GM21529 (cell line): ENCODE data around the gene CNPY1.
"Not testable (repeated sequence)": the region's sequence is repeated elsewhere in the genome, so short reads cannot be mapped to it uniquely, and the experiment has no call there.

Experiments
- ATAC-seq: cut with Tn5 transposase; IDR thresholded peaks from one replicate; pipeline ENCODE4 v1.9.1; 2021; ENCODE audit not compliant: unreplicated experiment

The CNPY1 gene

DNA sequence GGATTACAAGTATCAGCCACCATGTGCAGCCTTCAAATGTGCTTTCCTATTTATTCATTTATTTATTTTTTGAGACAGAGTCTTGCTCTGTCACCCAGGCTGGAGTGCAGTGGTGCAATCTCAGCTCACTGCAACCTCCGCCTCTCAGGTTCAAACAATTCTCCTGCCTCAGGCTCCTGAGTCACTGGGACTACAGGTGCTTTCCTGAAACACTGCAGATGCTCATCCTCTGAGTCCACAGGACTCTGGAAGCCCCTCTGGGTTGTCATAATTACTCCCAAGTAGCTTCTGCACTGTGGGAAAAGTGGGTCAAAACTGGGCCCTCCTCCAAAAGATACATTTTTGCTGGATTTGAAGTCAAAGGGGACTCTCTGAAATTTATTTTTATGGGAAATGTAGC lies at the start of gene CNPY1:
Gene CNPY1, minus strand, starts transcription at position 111 of the 400 bp plus-strand sequence. CDS start 630 bp downstream, outside the sequence.
- not testable (repeated sequence) for ATAC-seq

- ATAC-seq = no peak
Observed at GRCh38 chr7:155594961-155595366, 48.6 kb upstream of the CNPY1 start.

DNA sequence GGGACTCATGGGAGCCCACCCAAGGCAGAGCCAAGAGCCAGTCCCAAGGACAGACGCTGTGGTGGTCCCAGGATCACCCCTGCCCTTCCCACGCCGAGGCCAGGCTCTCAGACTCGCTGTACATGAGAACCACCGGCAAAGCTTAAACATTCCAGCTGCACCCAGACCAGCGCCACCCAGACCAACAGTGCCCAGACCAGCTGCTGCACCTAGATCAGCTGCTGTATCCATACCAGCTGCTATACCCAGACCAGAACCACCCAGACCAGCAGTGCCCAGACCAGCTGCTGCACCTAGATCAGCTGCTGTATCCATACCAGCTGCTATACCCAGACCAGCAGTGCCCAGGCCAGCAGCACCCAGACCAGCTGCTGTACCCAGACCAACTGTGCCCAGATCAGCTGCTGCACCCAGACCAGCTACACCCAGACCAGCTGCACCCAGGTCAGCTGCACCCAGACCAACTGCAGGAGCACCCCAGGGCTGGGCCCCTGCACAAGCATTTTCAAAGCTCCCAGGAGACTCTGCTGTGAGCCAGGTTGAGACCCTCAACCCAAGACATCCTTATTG lies 47.9 kb upstream of the CNPY1 start:
- ATAC-seq = no peak

GRCh38 chr7:155593461-155594162 lies 47.3 kb upstream of the CNPY1 start:
- no peak for ATAC-seq

DNA sequence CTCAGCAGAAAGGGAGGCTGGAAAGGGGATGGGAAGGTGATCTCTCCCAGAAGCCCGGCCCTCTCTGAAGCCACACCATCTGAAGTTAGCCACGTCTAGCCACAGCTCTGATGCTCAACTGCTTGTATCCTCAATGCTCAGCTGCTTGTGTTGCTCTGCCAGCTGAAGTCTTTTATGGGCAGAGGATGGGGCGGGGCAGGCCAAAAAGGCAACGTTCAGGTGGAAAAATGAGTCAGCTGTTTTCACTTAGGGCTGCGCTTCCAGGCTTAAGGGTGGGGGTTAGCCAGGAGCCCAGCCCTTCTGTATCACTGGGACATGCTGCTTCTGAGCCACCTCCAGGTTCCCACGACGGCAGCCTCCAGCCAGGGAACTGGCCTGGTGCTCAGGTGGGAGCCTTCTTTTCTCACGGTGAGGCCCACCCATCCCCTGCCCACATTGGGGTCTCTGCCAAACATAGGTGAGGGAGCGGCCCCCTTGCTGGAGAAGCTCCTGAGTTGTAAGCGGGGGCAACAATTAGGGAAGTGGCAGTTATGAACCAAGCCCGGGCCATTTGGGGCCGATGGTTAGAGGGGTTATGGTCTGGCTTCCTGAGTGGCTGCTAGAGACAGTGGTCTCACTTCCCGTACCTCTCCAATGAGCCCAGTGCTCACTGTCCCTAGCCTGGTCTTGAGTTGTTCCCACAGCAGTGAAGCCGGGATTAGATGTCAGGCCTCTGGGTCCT lies 44.9 kb upstream of the CNPY1 start:
- no peak for ATAC-seq

GRCh38 chr7:155590215-155591018 lies 44.1 kb upstream of the CNPY1 start:
- ATAC-seq = no peak

DNA sequence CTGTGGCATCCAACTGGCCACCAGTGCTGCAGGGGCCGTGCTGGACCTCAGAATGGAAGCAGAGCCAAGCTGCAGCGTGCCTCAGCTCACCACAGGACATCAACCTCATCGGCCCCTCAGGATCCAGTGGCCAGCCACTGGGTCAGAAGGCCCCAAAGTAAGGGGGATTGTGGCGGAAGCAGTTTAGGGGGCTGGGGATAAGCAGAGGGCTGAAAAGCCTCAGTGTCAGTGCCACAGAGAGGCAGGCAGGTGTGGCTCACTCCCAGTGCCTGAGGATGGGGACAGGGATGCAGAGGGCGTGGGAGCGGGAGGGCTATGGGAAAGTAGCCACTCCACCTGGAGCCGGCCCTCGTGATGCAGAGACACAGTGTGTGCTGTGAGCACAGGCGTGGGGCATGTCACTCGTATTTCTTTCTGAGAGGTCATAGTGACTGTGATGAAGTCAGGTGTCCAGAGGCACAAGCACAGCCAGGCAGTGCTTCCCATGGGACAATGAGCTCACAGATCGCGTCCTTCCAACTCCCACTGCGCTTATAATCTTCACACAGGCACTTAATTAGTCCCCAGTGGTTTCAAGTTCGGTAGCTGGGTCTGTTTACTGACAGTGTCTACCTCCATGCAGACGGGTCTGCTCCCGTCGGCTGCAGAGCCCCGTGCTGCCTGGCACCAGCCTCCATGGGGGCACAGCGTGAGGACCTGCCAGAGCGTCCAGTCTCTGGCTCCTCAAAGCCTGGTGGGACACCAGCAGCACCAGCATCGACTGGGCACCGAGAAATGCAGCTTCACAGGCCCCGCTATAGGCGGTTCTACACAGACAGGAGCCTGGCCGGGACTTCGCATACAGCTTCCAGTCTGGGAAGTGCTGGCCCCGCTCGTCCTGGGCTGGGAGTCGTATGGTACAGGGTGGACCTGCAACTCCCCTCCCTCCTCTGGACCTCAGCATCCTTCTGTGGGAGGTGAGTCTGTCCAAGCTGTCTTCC lies 42.9 kb upstream of the CNPY1 start:
- ATAC-seq = no peak

GRCh38 chr7:155588468-155588998 lies 42.2 kb upstream of the CNPY1 start:
- ATAC-seq = no peak

- no peak for ATAC-seq
Observed at GRCh38 chr7:155587486-155587885, 41.1 kb upstream of the CNPY1 start.

DNA sequence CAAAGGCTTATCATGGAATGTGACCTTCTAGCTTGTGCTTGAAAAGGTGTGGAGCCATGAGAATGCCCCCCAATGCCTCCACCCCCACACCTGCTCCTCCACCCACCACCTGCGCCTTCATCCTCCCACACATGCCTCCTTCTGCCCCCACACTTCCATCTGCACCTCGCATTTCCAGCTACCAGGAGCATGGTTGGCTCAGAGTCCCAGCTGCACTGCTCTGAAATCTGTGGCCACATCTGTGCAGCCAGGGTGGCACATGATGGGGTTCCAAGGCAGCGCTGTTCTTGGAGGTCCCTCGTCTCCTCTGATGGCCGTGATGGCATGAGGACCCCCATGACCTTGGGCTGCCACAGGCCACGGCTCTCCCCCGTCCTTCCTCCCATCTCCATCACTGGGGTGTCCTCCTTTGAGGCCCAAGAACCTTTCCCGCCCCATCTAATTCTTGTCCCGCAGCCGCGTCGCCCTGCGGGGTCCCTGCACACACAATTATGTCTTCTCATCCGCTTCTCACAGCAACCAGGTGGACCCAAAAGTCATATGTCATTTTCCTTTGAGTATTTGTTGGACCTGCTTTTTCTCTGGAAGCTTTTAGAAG lies 40.6 kb upstream of the CNPY1 start:
- no peak for ATAC-seq

- ATAC-seq = no peak
Observed at GRCh38 chr7:155585951-155586350, 39.6 kb upstream of the CNPY1 start.

- no peak for ATAC-seq
Observed at GRCh38 chr7:155585532-155585895, 39.2 kb upstream of the CNPY1 start.

DNA sequence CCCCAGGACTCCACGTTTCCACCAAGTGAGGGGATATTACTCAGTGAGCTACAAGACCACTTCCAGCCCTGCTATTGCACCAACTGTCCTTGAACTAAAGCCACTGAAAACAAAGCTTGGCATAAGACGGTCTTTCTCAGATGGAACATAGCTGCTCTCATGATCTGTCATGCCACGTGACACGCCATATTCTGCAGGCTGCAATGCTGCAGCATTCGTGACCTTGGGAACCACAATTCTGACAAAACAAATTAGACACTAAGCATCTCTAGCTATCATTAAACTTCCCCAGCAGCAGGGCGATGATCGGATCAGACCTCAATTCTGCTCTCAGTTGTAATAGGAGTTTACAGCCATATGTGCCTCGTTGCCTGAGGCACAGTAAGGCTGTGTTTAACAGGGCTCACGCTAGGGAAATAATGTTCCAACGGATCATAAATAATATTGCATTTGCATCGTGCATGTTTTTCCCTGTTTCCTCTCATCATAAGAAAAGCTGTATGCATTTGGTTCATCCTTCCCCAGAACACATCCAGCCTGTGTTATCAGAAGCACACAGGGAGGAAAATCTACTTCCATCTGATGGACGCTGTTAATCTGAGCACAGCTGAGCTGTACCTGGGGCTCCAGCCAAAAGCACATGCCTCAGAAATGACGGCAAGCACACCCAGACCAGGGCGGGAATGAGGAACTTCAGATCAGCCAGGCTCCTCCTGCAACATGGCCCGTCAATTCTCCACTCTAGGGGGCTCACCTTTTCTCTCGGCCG lies 38.6 kb upstream of the CNPY1 start:
- ATAC-seq = no peak

GRCh38 chr7:155584261-155584660 lies 37.9 kb upstream of the CNPY1 start:
- no peak for ATAC-seq

- no peak for ATAC-seq
Observed at GRCh38 chr7:155583636-155584035, 37.3 kb upstream of the CNPY1 start.

DNA sequence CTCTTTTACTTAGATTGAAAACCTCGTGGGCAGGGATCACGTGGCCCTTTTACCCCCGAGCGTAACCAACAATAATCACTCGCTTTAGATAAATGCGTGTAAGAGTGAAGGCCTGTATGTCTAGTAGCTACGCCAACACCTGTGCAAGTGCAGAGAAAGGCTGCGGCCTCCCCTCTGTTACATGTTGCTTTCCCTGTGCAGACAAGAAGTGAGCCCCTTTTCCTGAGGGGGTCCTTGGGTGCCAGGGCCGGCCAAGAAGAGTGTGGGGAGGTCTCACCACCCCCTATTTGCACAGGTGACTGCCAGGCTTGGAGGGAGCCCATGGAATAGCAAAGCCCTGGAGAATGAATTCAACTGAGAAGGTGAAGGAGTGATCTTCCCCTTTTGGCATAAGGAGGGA lies 35.6 kb upstream of the CNPY1 start:
- ATAC-seq = no peak

GRCh38 chr7:155581107-155581830 lies 34.9 kb upstream of the CNPY1 start:
- no peak for ATAC-seq

DNA sequence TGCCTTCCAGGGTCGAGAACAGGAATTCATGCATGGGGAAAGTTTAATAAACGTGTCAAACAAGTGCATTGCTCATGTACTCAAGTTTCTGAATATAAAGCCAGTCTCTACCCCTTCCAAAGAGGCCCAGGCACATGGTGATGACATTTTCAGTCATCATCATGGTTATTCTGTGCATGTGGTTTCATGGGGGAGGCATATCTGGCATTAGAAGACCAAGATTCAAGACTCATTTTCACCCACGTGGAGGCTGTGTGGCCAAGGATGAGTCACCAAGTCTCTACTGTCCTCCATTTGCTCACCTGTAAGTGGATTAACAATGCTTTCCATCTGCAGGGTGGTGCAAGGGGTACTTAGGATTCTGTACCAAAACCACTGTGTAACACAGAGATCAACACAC lies 34.0 kb upstream of the CNPY1 start:
- no peak for ATAC-seq
